ENCODE results near the gene CCDC138.

CCDC138 gene

GRCh38 chr2:108841506-108841905, 54.9 kb downstream of the CCDC138 start:
- no peak for TF ChIP-seq CTCF (IDR thresholded peaks at IDR 0.05; ENCODE audit: control insufficient read depth, insufficient read depth, low read depth, low read length, missing control alignments)
- no peak for DNase-seq (ENCODE audit: low read depth)

GRCh38 chr2:108845923-108846322, 59.4 kb downstream of the CCDC138 start:
- DNase-seq (ENCODE audit: low read depth), result no peak
- no peak overlapping the region for H3K4me3 ChIP-seq (ENCODE audit: control insufficient read depth, low read depth, low read length)
- no peak for TF ChIP-seq CTCF (IDR thresholded peaks at IDR 0.05; ENCODE audit: control insufficient read depth, insufficient read depth, low read depth, low read length, missing control alignments)

More at GRCh38 chr2:108841506-108841905, 54.9 kb downstream of the CCDC138 start:
- no peak overlapping the region for H3K4me3 ChIP-seq (ENCODE audit: control insufficient read depth, low read depth, low read length)

- DNase-seq (ENCODE audit: low read depth), result no peak
- TF ChIP-seq CTCF (IDR thresholded peaks at IDR 0.05; ENCODE audit: control insufficient read depth, insufficient read depth, low read depth, low read length, missing control alignments), result no peak
- H3K4me3 ChIP-seq (ENCODE audit: control insufficient read depth, low read depth, low read length), result no peak overlapping the region
Measured at GRCh38 chr2:108847000-108847399, 60.4 kb downstream of the CCDC138 start.

- no peak overlapping the region for H3K4me3 ChIP-seq (ENCODE audit: control insufficient read depth, low read depth, low read length)
- no peak for DNase-seq (ENCODE audit: low read depth)
- no peak for TF ChIP-seq CTCF (IDR thresholded peaks at IDR 0.05; ENCODE audit: control insufficient read depth, insufficient read depth, low read depth, low read length, missing control alignments)
Measured at GRCh38 chr2:108852375-108852774, 65.8 kb downstream of the CCDC138 start.

GRCh38 chr2:108853421-108853820, 66.8 kb downstream of the CCDC138 start:
- TF ChIP-seq CTCF (IDR thresholded peaks at IDR 0.05; ENCODE audit: control insufficient read depth, insufficient read depth, low read depth, low read length, missing control alignments), result no peak
- no peak overlapping the region for H3K4me3 ChIP-seq (ENCODE audit: control insufficient read depth, low read depth, low read length)
- peak; percentile 21 for DNase-seq (ENCODE audit: low read depth)

- H3K4me3 ChIP-seq (ENCODE audit: control insufficient read depth, low read depth, low read length), result no peak overlapping the region
- no peak for DNase-seq (ENCODE audit: low read depth)
- no peak for TF ChIP-seq CTCF (IDR thresholded peaks at IDR 0.05; ENCODE audit: control insufficient read depth, insufficient read depth, low read depth, low read length, missing control alignments)
Measured at GRCh38 chr2:108854484-108854883, 67.9 kb downstream of the CCDC138 start.

GRCh38 chr2:108855194-108855593, 68.6 kb downstream of the CCDC138 start:
- H3K4me3 ChIP-seq (ENCODE audit: control insufficient read depth, low read depth, low read length), result no peak overlapping the region
- DNase-seq (ENCODE audit: low read depth), result no peak
- TF ChIP-seq CTCF (IDR thresholded peaks at IDR 0.05; ENCODE audit: control insufficient read depth, insufficient read depth, low read depth, low read length, missing control alignments), result peak; percentile 12
